Endometrial microvascular endothelial cells (primary cell): ENCODE data around the gene KIAA1671. TPM values are rescaled to one million over a fixed set of nuclear protein-coding genes. Genes with fewer than 3 reads are reported as not detected.

ENCODE experiments used
- in situ Hi-C: cut with HindIII; loops from 2 replicates; pipeline ENCODE4 v1.10.0; 2017; ENCODE audit warnings: low sequenced_read_pairs, low pct_unique_long_range_greater_than_20kb; ENCODE audit errors: inconsistent ontology term
- total RNA-seq: library from RNA; depleted of rRNA; stranded (reverse); fragments of >200 nt; gene quantifications from one replicate; pipeline ENCODE4 v1.2.3, GENCODE V29; 2015; ENCODE audit errors: inconsistent ontology term

Gene KIAA1671
- total RNA-seq, 1 donor from 2014 or later = 17.8 TPM

GRCh38 chr22:24997023-24997422 is 44.5 kb downstream of the KIAA1671 start:
- in situ Hi-C loops = no loop called here

GRCh38 chr22:25000686-25001085 is 48.2 kb downstream of the KIAA1671 start:
- in situ Hi-C loops = no loop called here

GRCh38 chr22:25002241-25002985 is 49.9 kb downstream of the KIAA1671 start:
- in situ Hi-C loops = no loop called here

- in situ Hi-C loops = no loop called here
Measured at GRCh38 chr22:25006354-25006753, 53.8 kb downstream of the KIAA1671 start.

- in situ Hi-C loops = no loop called here
Measured at GRCh38 chr22:25007444-25008106, 55.1 kb downstream of the KIAA1671 start.

- in situ Hi-C loops = no loop called here
Measured at GRCh38 chr22:25008666-25009065, 56.1 kb downstream of the KIAA1671 start.

GRCh38 chr22:25012741-25013143 is 60.2 kb downstream of the KIAA1671 start:
- in situ Hi-C loops = no loop called here

GRCh38 chr22:25013607-25014006 is 61.1 kb downstream of the KIAA1671 start:
- in situ Hi-C loops = no loop called here

GRCh38 chr22:25014896-25015755 is 62.6 kb downstream of the KIAA1671 start:
- in situ Hi-C loops = no loop called here

GRCh38 chr22:25016311-25016710 is 63.8 kb downstream of the KIAA1671 start:
- in situ Hi-C loops = no loop called here

GRCh38 chr22:25018009-25018408 is 65.5 kb downstream of the KIAA1671 start:
- in situ Hi-C loops = no loop called here

GRCh38 chr22:25019427-25020184 is 67.1 kb downstream of the KIAA1671 start:
- in situ Hi-C loops = loop anchor here (10.0 kb wide), 1 partner anchor 65 kb away; the partner anchor contains the start of gene KIAA1671

- in situ Hi-C loops = loop anchor here (10.0 kb wide), 1 partner anchor 67 kb away; the partner anchor contains the start of gene KIAA1671
Measured at GRCh38 chr22:25021409-25021808, 68.9 kb downstream of the KIAA1671 start.

- in situ Hi-C loops = loop anchor here (10.0 kb wide), 1 partner anchor 67 kb away; the partner anchor contains the start of gene KIAA1671
Measured at GRCh38 chr22:25021976-25022711, 69.6 kb downstream of the KIAA1671 start.

- in situ Hi-C loops = loop anchor here (10.0 kb wide), 1 partner anchor 69 kb away; the partner anchor contains the start of gene KIAA1671
Measured at GRCh38 chr22:25023879-25024278, 71.4 kb downstream of the KIAA1671 start.

GRCh38 chr22:25024895-25025294 is 72.4 kb downstream of the KIAA1671 start:
- in situ Hi-C loops = loop anchor here (10.0 kb wide), 1 partner anchor 70 kb away; the partner anchor contains the start of gene KIAA1671

- in situ Hi-C loops = loop anchor here (10.0 kb wide), 1 partner anchor 71 kb away; the partner anchor contains the start of gene KIAA1671
Measured at GRCh38 chr22:25025491-25026400, 73.2 kb downstream of the KIAA1671 start.
